CD4-positive, alpha-beta T cell treated with Interferon alpha-2 for 1 hour (primary cell): Measurements from ENCODE around the gene HDLBP.
A peak's percentile ranks its signal among the peaks of the same experiment; 100 is the strongest.

ENCODE experiments used
- DNase-seq, 2 donors: peaks; one replicate each; pipeline ENCODE4 v3.0.0-alpha.2; 2020 to 2022

The HDLBP gene

GRCh38 chr2:241226723-241227572 is 88.5 kb downstream of the HDLBP start:
- no peak for DNase-seq

DNA sequence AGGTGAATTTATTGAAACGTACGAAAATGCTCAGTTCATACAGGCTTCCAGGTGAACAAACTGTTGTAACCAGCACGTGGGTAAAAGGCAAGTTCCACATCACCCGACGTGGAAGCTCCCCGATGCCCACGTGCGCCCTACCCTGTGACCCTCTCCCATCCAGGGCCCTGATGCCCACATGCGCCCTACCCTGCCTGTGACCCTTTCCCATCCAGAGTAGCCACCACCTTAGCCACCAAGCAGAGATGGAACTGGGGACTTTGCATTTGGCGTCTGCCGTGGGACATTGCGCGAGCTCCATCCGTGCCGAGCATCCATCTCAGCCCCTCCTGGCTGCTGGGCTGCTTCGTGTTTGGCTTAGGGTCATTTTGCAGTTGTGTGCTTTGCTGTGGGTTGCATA is 89.5 kb downstream of the HDLBP start:
- no peak for DNase-seq

- DNase-seq: no peak
These were observed 89.9 kb downstream of the HDLBP start for GRCh38 chr2:241225545-241225944.

DNA sequence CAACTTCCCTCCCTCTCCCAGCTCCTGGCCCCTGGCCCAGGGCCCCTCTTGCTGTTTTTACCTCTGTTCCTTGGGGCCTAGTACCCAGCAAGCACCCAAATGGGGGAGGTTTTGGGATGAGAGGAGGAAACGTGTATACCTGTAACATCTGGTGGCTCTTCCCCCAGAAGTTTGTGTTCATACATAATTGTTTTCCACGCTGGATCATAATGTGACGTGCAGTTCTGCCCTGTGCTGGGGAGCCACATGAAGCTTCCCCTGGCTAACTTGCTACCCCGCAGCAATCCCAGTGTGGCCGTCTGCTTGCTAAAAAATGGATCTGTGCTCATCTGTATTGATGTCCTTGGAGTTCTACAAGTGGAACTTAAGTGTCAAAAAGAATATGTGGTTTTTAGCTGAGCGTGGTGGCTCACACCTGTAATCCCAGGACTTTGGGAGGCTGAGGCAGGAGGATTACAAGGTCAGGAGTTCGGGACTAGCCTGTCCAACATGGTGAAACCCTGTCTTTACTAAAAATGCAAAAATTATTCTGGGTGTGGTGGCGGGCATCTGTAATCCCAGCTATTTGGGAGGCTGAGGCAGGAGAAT is 90.5 kb downstream of the HDLBP start:
- DNase-seq: no peak

DNA sequence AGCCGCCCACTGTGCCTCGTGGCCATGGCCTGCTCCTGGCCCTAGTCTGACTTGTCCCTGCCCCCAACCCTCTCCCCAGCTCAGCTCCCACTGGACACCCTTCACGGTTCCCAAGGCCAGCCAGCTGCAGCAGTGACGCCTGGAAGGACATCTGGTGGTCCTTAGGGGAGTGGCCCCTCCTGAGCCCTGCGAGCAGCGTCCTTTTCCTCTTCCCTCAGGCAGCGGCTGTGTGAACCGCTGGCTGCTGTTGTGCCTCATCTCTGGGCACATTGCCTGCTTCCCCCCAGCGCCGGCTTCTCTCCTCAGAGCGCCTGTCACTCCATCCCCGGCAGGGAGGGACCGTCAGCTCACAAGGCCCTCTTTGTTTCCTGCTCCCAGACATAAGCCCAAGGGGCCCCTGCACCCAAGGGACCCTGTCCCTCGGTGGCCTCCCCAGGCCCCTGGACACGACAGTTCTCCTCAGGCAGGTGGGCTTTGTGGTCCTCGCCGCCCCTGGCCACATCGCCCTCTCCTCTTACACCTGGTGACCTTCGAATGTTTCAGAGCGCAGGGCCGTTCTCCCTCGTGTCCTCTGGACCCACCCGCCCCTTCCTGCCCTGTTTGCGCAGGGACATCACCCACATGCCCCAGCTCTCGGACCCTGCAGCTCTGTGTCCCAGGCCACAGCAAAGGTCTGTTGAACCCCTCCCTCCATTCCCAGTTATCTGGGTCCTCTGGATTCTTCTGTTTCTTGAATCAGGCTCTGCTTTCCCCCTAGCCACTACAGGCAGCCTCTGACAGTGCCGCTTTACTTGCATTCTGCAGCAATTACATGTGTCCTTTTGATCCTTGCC is 91.2 kb downstream of the HDLBP start:
- DNase-seq: no peak

DNA sequence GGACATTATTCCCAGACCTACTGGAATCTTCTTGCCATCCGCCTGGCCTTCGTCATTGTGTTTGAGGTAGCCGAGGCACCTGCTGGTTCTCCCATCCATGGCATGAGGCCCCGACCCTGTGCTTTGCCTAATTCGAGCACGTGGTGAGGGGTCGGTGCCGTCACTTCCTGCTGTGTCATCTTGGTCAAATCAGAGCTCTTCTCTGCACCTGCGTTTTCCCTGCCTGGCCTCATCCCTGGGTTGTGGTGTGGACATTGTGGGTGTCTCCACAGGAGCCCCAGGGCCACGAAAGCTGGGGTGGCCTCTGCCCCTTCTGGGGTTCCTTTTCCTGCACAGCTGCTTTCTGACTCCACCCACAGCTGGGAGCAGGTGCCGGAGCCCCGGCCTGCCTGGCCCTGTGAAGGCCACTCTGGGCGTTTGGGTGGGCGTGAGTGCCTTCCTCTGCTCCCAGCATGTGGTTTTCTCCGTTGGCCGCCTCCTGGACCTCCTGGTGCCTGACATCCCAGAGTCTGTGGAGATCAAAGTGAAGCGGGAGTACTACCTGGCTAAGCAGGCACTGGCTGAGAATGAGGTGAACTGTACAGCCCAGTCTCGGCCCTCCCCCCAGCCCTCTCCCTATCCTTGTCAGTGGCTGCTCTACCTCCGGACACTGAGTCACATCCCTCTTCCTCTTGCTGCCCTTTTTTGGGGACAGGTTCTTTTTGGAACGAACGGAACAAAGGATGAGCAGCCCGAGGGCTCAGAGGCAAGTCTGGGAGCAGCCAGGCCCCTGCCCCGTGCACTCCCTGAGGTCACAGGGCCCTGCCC is 92.1 kb downstream of the HDLBP start:
- no peak for DNase-seq

GRCh38 chr2:241219856-241220356 is 95.6 kb downstream of the HDLBP start:
- DNase-seq: no peak

DNA sequence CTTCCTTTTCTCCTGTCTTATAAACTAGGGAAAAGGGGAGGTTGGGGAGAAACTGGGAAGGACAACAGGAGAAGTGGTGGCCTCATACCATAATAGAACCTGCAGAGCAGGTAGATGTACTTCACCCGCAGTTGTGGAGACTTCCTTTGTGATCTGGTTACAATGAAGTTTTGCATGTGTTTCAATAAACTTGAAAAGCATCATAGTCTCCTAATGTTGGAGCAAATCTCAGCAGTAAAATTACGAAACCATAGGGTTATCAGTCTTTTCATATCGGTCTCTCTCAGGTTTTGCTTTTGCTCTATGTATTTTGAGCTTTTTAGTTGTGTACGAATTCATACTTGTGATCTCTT is 96.5 kb downstream of the HDLBP start:
- no peak for DNase-seq

- DNase-seq: peak; percentile 28 to 50
These were observed 97.1 kb downstream of the HDLBP start for GRCh38 chr2:241218131-241219029.

GRCh38 chr2:241217320-241218031 is 98.0 kb downstream of the HDLBP start:
- peak; percentile 16 to 40 for DNase-seq

GRCh38 chr2:241216211-241216761 is 99.2 kb downstream of the HDLBP start:
- no peak for DNase-seq

GRCh38 chr2:241215421-241215820 is 100.1 kb downstream of the HDLBP start:
- no peak for DNase-seq

GRCh38 chr2:241214766-241215165 is 100.7 kb downstream of the HDLBP start:
- DNase-seq: no peak

- no peak for DNase-seq
These were observed 101.3 kb downstream of the HDLBP start for GRCh38 chr2:241214209-241214608.

DNA sequence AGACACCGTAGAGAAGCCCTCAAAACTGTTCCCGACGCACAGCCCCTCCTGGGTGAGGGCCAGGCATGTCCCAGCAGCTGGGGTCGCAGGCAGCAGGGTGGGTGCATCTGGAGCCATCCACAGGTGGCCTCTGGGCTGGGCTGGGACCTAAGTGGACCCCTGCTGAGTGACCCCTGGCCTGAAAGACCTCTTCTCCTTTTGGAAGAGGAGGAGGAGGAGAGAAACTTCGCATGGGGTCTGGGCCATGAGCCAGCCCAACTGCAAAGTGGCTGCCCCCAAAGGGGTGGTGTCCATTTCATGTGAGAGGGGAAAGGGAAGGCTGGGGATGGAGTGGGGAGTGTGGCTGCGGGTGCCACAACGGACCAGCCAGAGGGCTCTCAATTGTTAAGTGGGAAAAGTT is 101.9 kb downstream of the HDLBP start:
- no peak for DNase-seq

- no peak for DNase-seq
These were observed 102.4 kb downstream of the HDLBP start for GRCh38 chr2:241213041-241213440.

- DNase-seq: no peak
These were observed 104.2 kb downstream of the HDLBP start for GRCh38 chr2:241211276-241211675.

- DNase-seq: no peak
These were observed 106.2 kb downstream of the HDLBP start for GRCh38 chr2:241209271-241209670.

DNA sequence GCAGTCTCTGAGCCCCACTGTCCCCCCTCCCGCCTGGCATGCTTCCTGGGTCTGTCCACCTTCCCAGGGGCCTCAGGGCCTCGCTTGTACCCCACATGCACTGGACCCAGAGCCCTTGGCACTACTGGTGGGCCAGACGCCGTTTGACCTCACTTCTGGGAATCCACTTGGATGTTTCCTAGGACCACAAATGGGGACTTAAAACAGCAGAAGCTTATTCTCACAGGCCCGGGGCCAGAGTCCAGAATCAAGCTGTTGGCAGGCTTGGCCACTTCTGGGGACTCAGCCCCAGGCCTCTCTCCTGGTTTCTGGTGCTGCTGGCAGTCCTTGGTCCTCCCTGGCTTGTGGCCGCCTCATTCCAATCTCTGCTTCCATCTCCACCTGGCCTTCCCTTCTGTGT is 107.4 kb downstream of the HDLBP start:
- DNase-seq: no peak

- DNase-seq: no peak
These were observed 107.8 kb downstream of the HDLBP start for GRCh38 chr2:241207641-241208040.

DNA sequence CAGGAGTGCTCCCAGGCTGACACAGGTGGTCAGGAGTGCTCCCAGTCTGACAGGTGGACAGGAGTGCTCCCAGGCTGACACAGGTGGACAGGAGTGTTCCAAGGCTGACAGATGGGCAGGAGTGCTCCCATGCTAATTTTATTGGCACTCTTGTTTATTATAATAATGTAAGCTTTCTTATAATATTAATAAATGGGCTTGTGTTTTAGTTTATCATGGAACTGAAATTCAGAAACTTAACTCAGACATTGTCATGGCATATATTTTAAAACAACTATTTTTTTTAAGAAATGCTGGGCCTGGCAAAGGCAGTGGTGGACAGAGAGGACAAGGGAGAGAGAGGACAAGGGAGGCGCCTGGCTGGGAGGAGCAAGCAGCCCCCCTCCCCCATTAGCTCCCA is 108.3 kb downstream of the HDLBP start:
- DNase-seq: no peak
